Measurements from ENCODE around the gene SOX2. TPM values are rescaled to one million over a fixed set of nuclear protein-coding genes. Genes with fewer than 3 reads are reported as not detected.

SOX2 gene
- total and polyA plus RNA-seq, 2 donors (not counting 1 experiment from before 2014, with no cell fraction given), result not detected

- intact Hi-C loops (cut with micrococcal nuclease), result loop anchor here (5.0 kb wide), 1 partner anchor 33 kb away; no protein-coding TSS in a partner anchor
- H2AFZ ChIP-seq (ENCODE audit: insufficient read depth, low read depth, low read length, poor library complexity, severe bottlenecking), result no peak overlapping the region
- no peak overlapping the region for H3K27ac ChIP-seq (ENCODE audit: low read length in 2 of 2)
- H3K9ac ChIP-seq (ENCODE audit: low read length), result no peak overlapping the region
- no peaks in the 10 kb centered on the region for H4K20me1 ChIP-seq (ENCODE audit: control insufficient read depth, insufficient read depth, low read length, poor library complexity, severe bottlenecking)
- H3K79me2 ChIP-seq (ENCODE audit: control insufficient read depth, insufficient read depth, low read length), result no peaks in the 10 kb centered on the region
- no peak overlapping the region for H3K4me3 ChIP-seq (ENCODE audit: control extremely low read depth in 1 of 5, extremely low read depth in 1 of 5, insufficient read depth in 1 of 5, low read depth in 2 of 5, low read length in 4 of 5)
- Mint-ChIP-seq H3K27ac (peak overlapping the region; percentile 26), H3K4me3 (peak overlapping the region; percentile 16), H3K9me3 (ENCODE audit: insufficient read depth) (peaks cover 3% of the 10 kb centered on the region), H3K4me1 (peaks cover 12% of the 10 kb centered on the region), H3K27me3 (peaks cover 97% of the 10 kb centered on the region)
- ChIA-PET CTCF (no interaction called here), POLR2A (no interaction called here)
- H3K36me3 ChIP-seq (replicated peaks in 1 of 2; ENCODE audit: control extremely low read depth in 1 of 2, control insufficient read depth in 1 of 2, extremely low read depth in 1 of 2, insufficient read depth in 2 of 2, low read length in 1 of 2), result no peaks in the 10 kb centered on the region
- H3K9me3 ChIP-seq (ENCODE audit: control extremely low read depth in 1 of 3, control insufficient read depth in 2 of 3, insufficient read depth in 1 of 3, low read length in 2 of 3), result peaks cover 3 to 41% (median 8%) of the 10 kb centered on the region in 3 donors
- H3K4me1 ChIP-seq (ENCODE audit: control insufficient read depth in 2 of 2, insufficient read depth in 2 of 2, low read length in 2 of 2), result peaks cover 17 to 18% of the 10 kb centered on the region in 2 donors
- no peak overlapping the region for H3K4me2 ChIP-seq (replicated peaks; ENCODE audit: low read depth, low read length, poor library complexity, severe bottlenecking)
- H3K27me3 ChIP-seq (replicated peaks in 1 of 4; ENCODE audit: control extremely low read depth in 1 of 4, control insufficient read depth in 3 of 4, insufficient read depth in 4 of 4, low read length in 3 of 4), result peaks cover 0 to 95% (median 83%) of the 10 kb centered on the region in 4 experiments
- TF ChIP-seq EZH2 (IDR thresholded peaks at IDR 0.05; ENCODE audit: borderline replicate concordance, insufficient read depth, low read depth, low read length, poor library complexity, severe bottlenecking) (no peak), CTCF (IDR thresholded peaks at IDR 0.05) (no peak)
- DNase-seq, result peak; percentile 18
- WGBS (ENCODE audit: insufficient coverage), result 13% methylated on average over 24 of the region's 24 CpGs
- ATAC-seq (ENCODE audit: low read depth), result no peak
Measured at GRCh38 chr3:181725131-181725731, 13.5 kb downstream of the SOX2 start.

GRCh38 chr3:181725830-181726229, 14.1 kb downstream of the SOX2 start:
- peaks cover 0 to 92% (median 83%) of the 10 kb centered on the region in 4 experiments for H3K27me3 ChIP-seq (replicated peaks in 1 of 4; ENCODE audit: control extremely low read depth in 1 of 4, control insufficient read depth in 3 of 4, insufficient read depth in 4 of 4, low read length in 3 of 4)
- no peak overlapping the region for H3K4me3 ChIP-seq (ENCODE audit: control extremely low read depth in 1 of 5, extremely low read depth in 1 of 5, insufficient read depth in 1 of 5, low read depth in 2 of 5, low read length in 4 of 5)
- H3K9me3 ChIP-seq (ENCODE audit: control extremely low read depth in 1 of 3, control insufficient read depth in 2 of 3, insufficient read depth in 1 of 3, low read length in 2 of 3), result peaks cover 3 to 38% (median 8%) of the 10 kb centered on the region in 3 donors
- intact Hi-C loops (cut with micrococcal nuclease), result loop anchor here (5.0 kb wide), 1 partner anchor 34 kb away; no protein-coding TSS in a partner anchor
- H2AFZ ChIP-seq (ENCODE audit: insufficient read depth, low read depth, low read length, poor library complexity, severe bottlenecking), result no peak overlapping the region
- POLR2A ChIA-PET, result no interaction called here
- no peak overlapping the region for H3K27ac Mint-ChIP-seq
- no peak for TF ChIP-seq CTCF (IDR thresholded peaks at IDR 0.05)
- H3K9ac ChIP-seq (ENCODE audit: low read length), result no peak overlapping the region
- CTCF ChIA-PET, result no interaction called here
- H3K36me3 ChIP-seq (replicated peaks in 1 of 2; ENCODE audit: control extremely low read depth in 1 of 2, control insufficient read depth in 1 of 2, extremely low read depth in 1 of 2, insufficient read depth in 2 of 2, low read length in 1 of 2), result no peaks in the 10 kb centered on the region
- WGBS (ENCODE audit: insufficient coverage), result 10% methylated on average over 9 of the region's 15 CpGs
- no peak overlapping the region for H3K4me2 ChIP-seq (replicated peaks; ENCODE audit: low read depth, low read length, poor library complexity, severe bottlenecking)
- ATAC-seq (ENCODE audit: low read depth) (no peak), DNase-seq (no peak)
- H3K4me3 Mint-ChIP-seq, result no peak overlapping the region
- no peaks in the 10 kb centered on the region for H3K79me2 ChIP-seq (ENCODE audit: control insufficient read depth, insufficient read depth, low read length)
- peaks cover 17 to 18% of the 10 kb centered on the region in 2 donors for H3K4me1 ChIP-seq (ENCODE audit: control insufficient read depth in 2 of 2, insufficient read depth in 2 of 2, low read length in 2 of 2)
- H3K27me3 Mint-ChIP-seq, result peaks cover 97% of the 10 kb centered on the region
- H3K9me3 Mint-ChIP-seq (ENCODE audit: insufficient read depth), result peaks cover 3% of the 10 kb centered on the region
- no peaks in the 10 kb centered on the region for H4K20me1 ChIP-seq (ENCODE audit: control insufficient read depth, insufficient read depth, low read length, poor library complexity, severe bottlenecking)
- peaks cover 12% of the 10 kb centered on the region for H3K4me1 Mint-ChIP-seq
- no peak overlapping the region for H3K27ac ChIP-seq (ENCODE audit: low read length in 2 of 2)

Data from B cell (primary cell).